ENCODE data around the gene PSAP. TPM values are rescaled to one million over a fixed set of nuclear protein-coding genes. Genes with fewer than 3 reads are reported as not detected.

PSAP gene
- polyA plus RNA-seq, 1 donor, result 540 TPM

- Histone ChIP-seq H3K4me1 (ENCODE audit: control insufficient read depth, insufficient read depth, low read length) (no peaks in the 10 kb centered on the region), H3K36me3 (ENCODE audit: control insufficient read depth, insufficient read depth, low read length) (peaks cover 72% of the 10 kb centered on the region)
Observed at GRCh38 chr10:71816936-71817618, 34.0 kb downstream of the PSAP start.

DNA sequence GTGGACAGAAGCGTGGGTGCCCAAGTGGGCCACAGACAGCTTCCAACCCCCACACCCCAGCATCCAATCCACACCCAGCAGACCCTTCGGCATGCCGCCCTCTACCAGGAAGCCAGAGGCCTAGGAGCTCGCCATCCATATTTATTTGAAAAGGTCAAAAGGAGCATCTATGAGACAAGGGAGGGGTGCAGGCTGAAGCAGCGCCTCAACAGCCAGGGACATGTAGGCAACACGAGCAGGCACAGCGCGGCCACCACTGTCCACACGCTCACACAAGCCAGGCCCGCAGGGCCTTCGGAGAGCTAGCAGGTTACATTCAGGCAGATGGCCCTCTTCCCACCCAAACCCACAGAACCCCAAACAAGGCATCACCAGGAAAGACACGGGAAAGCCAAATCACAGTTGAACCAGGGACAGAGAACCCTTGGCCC lies 34.6 kb downstream of the PSAP start:
- Histone ChIP-seq H3K9me3 (ENCODE audit: control insufficient read depth, low read depth, low read length) (no peaks in the 10 kb centered on the region), H3K4me3 (ENCODE audit: low read length) (no peak overlapping the region), H3K4me1 (ENCODE audit: control insufficient read depth, insufficient read depth, low read length) (no peaks in the 10 kb centered on the region), H3K27me3 (ENCODE audit: control insufficient read depth, insufficient read depth, low read length) (no peaks in the 10 kb centered on the region), H3K27ac (ENCODE audit: low read length) (no peak overlapping the region), H3K36me3 (ENCODE audit: control insufficient read depth, insufficient read depth, low read length) (peaks cover 66% of the 10 kb centered on the region)
- DNase-seq, result no peak
- no CpG with 5 or more reads among the region's 12 CpGs for WGBS (ENCODE audit: insufficient coverage, low lambda C conversion rate)

More at GRCh38 chr10:71816936-71817618, 34.0 kb downstream of the PSAP start:
- no CpG with 5 or more reads among the region's 8 CpGs for WGBS (ENCODE audit: insufficient coverage, low lambda C conversion rate)
- H3K27me3 ChIP-seq (ENCODE audit: control insufficient read depth, insufficient read depth, low read length), result no peaks in the 10 kb centered on the region
- DNase-seq, result no peak
- H3K4me3 ChIP-seq (ENCODE audit: low read length), result no peak overlapping the region
- H3K9me3 ChIP-seq (ENCODE audit: control insufficient read depth, low read depth, low read length), result no peaks in the 10 kb centered on the region
- no peak overlapping the region for H3K27ac ChIP-seq (ENCODE audit: low read length)

DNA sequence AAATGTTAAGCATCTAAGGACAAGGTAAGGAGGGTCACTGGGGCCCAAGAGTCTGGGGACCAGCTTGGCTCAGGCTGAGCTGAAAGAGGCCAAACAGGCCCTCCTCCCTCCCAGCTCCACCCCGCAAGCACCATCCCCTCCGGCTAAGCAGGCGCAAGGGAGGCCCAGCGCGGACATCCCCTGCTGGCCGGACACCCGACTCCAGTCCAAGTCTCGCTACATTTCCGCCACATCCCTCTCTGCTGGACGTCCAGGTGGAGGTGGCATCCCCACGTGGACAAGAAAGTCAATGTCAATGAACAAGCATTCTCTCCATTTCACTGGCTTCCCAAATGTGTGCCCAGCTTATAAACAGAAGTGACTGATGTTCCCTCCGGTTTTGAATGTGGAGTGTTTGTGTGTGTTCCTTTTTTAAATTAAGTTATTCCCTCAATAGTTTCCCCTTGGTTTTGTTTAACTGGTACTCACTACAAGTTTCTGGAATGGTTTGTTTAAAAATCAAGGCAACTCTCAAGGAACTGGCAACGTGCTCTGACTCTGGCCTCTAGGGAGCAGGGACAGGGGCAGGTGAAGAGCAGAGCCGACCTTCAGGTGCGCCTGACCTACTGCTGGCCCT lies 35.4 kb downstream of the PSAP start:
- no peak overlapping the region for H3K4me3 ChIP-seq (ENCODE audit: low read length)
- no CpG with 5 or more reads among the region's 15 CpGs for WGBS (ENCODE audit: insufficient coverage, low lambda C conversion rate)
- no peak for DNase-seq
- H3K27me3 ChIP-seq (ENCODE audit: control insufficient read depth, insufficient read depth, low read length), result no peaks in the 10 kb centered on the region
- H3K4me1 ChIP-seq (ENCODE audit: control insufficient read depth, insufficient read depth, low read length), result no peaks in the 10 kb centered on the region
- H3K9me3 ChIP-seq (ENCODE audit: control insufficient read depth, low read depth, low read length), result no peaks in the 10 kb centered on the region
- peaks cover 57% of the 10 kb centered on the region for H3K36me3 ChIP-seq (ENCODE audit: control insufficient read depth, insufficient read depth, low read length)
- no peak overlapping the region for H3K27ac ChIP-seq (ENCODE audit: low read length)

DNA sequence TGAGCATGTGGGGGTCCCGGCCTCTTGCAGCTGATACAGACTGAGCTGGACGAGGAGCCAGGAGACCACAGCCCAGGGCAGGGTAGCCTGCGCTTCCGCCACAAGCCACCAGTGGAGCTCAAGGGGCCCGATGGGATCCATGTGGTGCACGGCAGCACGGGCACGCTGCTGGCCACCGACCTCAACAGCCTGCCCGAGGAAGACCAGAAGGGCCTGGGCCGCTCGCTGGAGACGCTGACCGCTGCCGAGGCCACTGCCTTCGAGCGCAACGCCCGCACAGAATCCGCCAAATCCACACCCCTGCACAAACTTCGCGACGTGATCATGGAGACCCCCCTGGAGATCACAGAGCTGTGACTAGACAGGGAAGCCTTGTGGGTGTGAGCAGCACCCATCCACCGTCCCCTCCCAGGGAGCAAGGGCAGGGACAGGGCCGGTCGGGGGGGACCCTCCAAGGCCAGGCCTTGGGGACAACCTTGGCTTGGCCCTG lies 36.1 kb downstream of the PSAP start:
- H3K9me3 ChIP-seq (ENCODE audit: control insufficient read depth, low read depth, low read length), result no peaks in the 10 kb centered on the region
- no peak overlapping the region for H3K27ac ChIP-seq (ENCODE audit: low read length)
- H3K27me3 ChIP-seq (ENCODE audit: control insufficient read depth, insufficient read depth, low read length), result no peaks in the 10 kb centered on the region
- H3K4me3 ChIP-seq (ENCODE audit: low read length), result no peak overlapping the region
- no peak for DNase-seq
- H3K4me1 ChIP-seq (ENCODE audit: control insufficient read depth, insufficient read depth, low read length), result no peaks in the 10 kb centered on the region
- no CpG with 5 or more reads among the region's 26 CpGs for WGBS (ENCODE audit: insufficient coverage, low lambda C conversion rate)
- peaks cover 51% of the 10 kb centered on the region for H3K36me3 ChIP-seq (ENCODE audit: control insufficient read depth, insufficient read depth, low read length)

DNA sequence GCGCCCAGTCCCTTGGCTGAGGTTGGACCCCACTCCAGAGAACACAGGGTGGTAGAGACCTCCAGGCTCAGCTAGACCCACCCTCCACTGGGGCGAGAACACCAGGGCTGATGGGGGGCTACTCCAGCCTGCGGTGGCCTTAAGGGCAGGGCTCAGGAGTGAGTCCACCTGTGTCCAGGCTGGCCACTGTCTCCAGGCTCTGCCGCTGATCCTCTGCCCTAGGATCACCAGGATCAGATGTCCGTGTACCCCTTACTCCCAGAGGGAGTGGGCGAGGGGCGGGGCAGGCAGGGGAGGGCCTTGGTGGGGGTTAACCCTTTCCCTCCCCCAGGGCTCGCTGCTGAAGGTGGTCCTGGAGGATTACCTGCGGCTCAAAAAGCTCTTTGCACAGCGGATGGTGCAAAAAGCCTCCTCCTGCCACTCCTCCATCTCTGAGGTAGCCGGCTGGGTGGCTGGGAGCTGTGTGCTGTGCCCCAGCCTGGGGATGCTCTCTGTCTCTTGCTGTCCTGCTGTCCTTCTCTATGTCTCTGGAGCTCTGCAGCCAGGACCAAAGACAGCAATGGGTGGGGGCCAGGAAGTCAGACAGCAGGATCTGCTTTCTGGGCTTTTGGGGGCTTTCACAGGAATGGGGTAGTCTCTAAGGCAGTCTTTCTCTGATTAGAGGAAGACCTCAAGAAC lies 38.0 kb downstream of the PSAP start:
- H3K9me3 ChIP-seq (ENCODE audit: control insufficient read depth, low read depth, low read length), result no peaks in the 10 kb centered on the region
- H3K36me3 ChIP-seq (ENCODE audit: control insufficient read depth, insufficient read depth, low read length), result peaks cover 32% of the 10 kb centered on the region
- H3K27me3 ChIP-seq (ENCODE audit: control insufficient read depth, insufficient read depth, low read length), result no peaks in the 10 kb centered on the region
- no CpG with 5 or more reads among the region's 11 CpGs for WGBS (ENCODE audit: insufficient coverage, low lambda C conversion rate)
- H3K4me3 ChIP-seq (ENCODE audit: low read length), result no peak overlapping the region
- no peak overlapping the region for H3K27ac ChIP-seq (ENCODE audit: low read length)
- no peak for DNase-seq
- H3K4me1 ChIP-seq (ENCODE audit: control insufficient read depth, insufficient read depth, low read length), result no peaks in the 10 kb centered on the region

GRCh38 chr10:71812016-71812912 lies 38.8 kb downstream of the PSAP start:
- peaks cover 24% of the 10 kb centered on the region for H3K36me3 ChIP-seq (ENCODE audit: control insufficient read depth, insufficient read depth, low read length)
- H3K27me3 ChIP-seq (ENCODE audit: control insufficient read depth, insufficient read depth, low read length), result no peaks in the 10 kb centered on the region
- no peaks in the 10 kb centered on the region for H3K9me3 ChIP-seq (ENCODE audit: control insufficient read depth, low read depth, low read length)
- no peak overlapping the region for H3K4me3 ChIP-seq (ENCODE audit: low read length)
- peak; percentile 45 to 53 for DNase-seq
- WGBS (ENCODE audit: insufficient coverage, low lambda C conversion rate), result no CpG with 5 or more reads among the region's 22 CpGs
- H3K27ac ChIP-seq (ENCODE audit: low read length), result no peak overlapping the region
- H3K4me1 ChIP-seq (ENCODE audit: control insufficient read depth, insufficient read depth, low read length), result no peaks in the 10 kb centered on the region

- H3K27ac ChIP-seq (ENCODE audit: low read length), result no peak overlapping the region
- no CpG with 5 or more reads among the region's 19 CpGs for WGBS (ENCODE audit: insufficient coverage, low lambda C conversion rate)
- H3K4me1 ChIP-seq (ENCODE audit: control insufficient read depth, insufficient read depth, low read length), result no peaks in the 10 kb centered on the region
- no peaks in the 10 kb centered on the region for H3K9me3 ChIP-seq (ENCODE audit: control insufficient read depth, low read depth, low read length)
- no peaks in the 10 kb centered on the region for H3K27me3 ChIP-seq (ENCODE audit: control insufficient read depth, insufficient read depth, low read length)
- no peak overlapping the region for H3K4me3 ChIP-seq (ENCODE audit: low read length)
- peaks cover 15% of the 10 kb centered on the region for H3K36me3 ChIP-seq (ENCODE audit: control insufficient read depth, insufficient read depth, low read length)
- DNase-seq, result no peak
Observed at GRCh38 chr10:71811351-71811750, 39.7 kb downstream of the PSAP start.

DNA sequence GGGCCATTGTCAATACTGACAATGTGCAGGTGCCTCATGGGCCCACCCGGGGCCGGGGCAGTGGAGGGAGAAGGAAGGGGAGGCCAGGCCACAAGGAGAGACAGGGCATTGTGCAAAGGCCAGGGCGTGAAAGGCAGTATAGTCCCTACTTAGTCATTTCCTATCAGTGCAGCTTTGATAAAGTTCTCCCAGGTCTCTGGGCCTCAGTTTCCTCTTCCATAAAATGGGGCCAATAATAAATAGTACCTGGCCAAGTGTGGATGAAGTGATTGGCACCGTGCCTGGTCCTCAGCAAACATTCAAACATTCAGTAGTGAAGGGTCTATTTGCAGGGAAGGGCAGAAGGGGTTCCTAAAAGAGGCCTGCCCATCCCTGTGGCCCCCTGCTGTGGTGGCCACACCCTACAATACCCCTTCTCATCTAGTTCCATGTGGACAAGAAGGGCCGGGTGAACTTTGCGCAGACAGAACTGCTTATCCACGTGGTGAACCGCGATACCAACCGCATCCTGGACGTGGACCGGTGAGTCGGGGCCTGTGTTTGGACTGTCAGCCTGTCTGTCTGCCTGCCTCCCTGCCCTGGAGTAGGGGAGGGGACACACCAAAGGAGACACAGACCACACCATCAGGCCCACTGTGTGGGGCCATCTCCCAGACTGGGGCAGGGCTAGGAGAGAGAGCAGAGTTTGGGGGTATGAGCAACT lies 40.9 kb downstream of the PSAP start:
- Histone ChIP-seq H3K4me3 (ENCODE audit: low read length) (no peak overlapping the region), H3K27ac (ENCODE audit: low read length) (no peak overlapping the region), H3K9me3 (ENCODE audit: control insufficient read depth, low read depth, low read length) (no peaks in the 10 kb centered on the region), H3K4me1 (ENCODE audit: control insufficient read depth, insufficient read depth, low read length) (no peaks in the 10 kb centered on the region), H3K36me3 (ENCODE audit: control insufficient read depth, insufficient read depth, low read length) (peaks cover 4% of the 10 kb centered on the region), H3K27me3 (ENCODE audit: control insufficient read depth, insufficient read depth, low read length) (peaks cover 9% of the 10 kb centered on the region)
- no CpG with 5 or more reads among the region's 13 CpGs for WGBS (ENCODE audit: insufficient coverage, low lambda C conversion rate)
- no peak for DNase-seq

- no peak overlapping the region for H3K27ac ChIP-seq (ENCODE audit: low read length)
- peaks cover 1% of the 10 kb centered on the region for H3K36me3 ChIP-seq (ENCODE audit: control insufficient read depth, insufficient read depth, low read length)
- no peaks in the 10 kb centered on the region for H3K4me1 ChIP-seq (ENCODE audit: control insufficient read depth, insufficient read depth, low read length)
- peaks cover 12% of the 10 kb centered on the region for H3K27me3 ChIP-seq (ENCODE audit: control insufficient read depth, insufficient read depth, low read length)
- no peak for DNase-seq
- H3K4me3 ChIP-seq (ENCODE audit: low read length), result no peak overlapping the region
- no peaks in the 10 kb centered on the region for H3K9me3 ChIP-seq (ENCODE audit: control insufficient read depth, low read depth, low read length)
- WGBS (ENCODE audit: insufficient coverage, low lambda C conversion rate), result no CpG with 5 or more reads among the region's 25 CpGs
Observed at GRCh38 chr10:71809628-71810027, 41.4 kb downstream of the PSAP start.

Data from large intestine (tissue), 3 donors.